ENCODE results near the gene NINL. TPM values are rescaled to one million over a fixed set of nuclear protein-coding genes. Genes with fewer than 3 reads are reported as not detected.
"Not testable (repeated sequence)": the region's sequence is repeated elsewhere in the genome, so short reads cannot be mapped to it uniquely, and the experiment has no call there.

NINL gene
- total RNA-seq, 2 experiments from 2014 or later, result 2.1 to 2.2 TPM

DNA sequence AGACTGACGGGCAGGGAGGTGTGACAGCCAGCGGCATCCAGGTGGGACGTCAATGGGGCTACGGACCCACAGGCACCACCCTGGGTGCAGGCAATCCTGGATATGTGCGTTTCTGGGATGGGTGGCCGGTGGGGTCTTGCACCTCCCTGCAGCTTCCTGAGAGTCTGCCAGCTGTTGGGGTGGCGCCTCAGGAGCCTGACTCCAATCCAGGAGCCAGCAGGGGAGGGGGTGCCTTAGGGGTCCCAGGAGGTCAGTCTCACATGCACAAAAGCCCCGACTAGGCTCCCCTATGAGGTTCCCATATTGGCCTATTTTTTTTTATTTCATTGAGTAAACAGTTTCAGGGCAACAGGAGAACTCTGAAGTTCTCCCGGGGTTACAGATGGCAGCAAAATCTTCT is 104.5 kb downstream of the NINL start:
- H3K27me3 Mint-ChIP-seq (ENCODE audit: low read depth), result no peaks in the 10 kb centered on the region
- no peak for ATAC-seq
- H3K4me1 Mint-ChIP-seq (ENCODE audit: low read depth), result peaks cover 11% of the 10 kb centered on the region
- DNase-seq, result no peak
- ChIA-PET POLR2A (no interaction called here), CTCF (no interaction called here)
- no peak overlapping the region for H3K4me3 Mint-ChIP-seq
- H3K9me3 Mint-ChIP-seq (ENCODE audit: insufficient read depth), result no peaks in the 10 kb centered on the region
- H3K36me3 Mint-ChIP-seq (ENCODE audit: low read depth), result no peaks in the 10 kb centered on the region
- H3K27ac Mint-ChIP-seq, result no peak overlapping the region

DNA sequence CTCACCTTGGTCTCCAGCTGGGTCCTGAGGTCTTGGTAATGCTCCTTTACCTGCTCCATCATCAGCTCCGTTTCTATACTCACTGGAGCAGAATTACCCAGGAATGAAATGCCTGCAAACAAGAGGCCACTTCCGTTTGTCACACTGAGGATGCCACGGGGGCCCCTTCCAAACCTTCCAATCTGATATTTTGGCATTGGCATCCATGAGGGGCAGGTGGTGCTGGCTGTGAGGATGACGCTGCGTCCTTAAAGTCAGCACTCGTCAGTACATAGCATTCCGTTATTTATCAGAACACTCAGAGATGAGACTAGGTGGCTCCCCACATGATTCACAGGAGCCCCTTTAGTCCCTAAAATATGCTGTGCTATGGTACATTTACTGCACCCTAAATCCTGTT is 105.2 kb downstream of the NINL start:
- H3K4me3 Mint-ChIP-seq, result no peak overlapping the region

DNA sequence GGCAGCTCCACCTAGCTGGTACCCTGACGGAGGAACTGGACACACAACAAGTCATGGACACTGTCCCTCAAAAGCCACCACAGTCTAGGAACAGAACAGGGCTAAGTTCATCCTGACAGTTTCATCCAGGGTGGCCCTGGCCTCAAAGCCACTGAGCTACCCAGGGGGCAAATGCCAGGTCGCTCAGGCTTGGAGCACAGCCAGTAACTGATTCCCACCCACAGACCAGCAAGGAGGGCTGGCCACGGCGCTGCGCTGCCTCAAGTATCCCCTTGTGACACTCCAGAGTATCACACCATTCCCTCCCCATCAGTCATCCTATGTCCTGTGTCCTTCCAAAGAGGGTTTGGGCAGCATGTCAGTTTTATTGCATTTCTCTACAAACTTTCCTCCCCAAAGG is 105.7 kb downstream of the NINL start:
- Mint-ChIP-seq H3K9me3 (ENCODE audit: insufficient read depth) (no peaks in the 10 kb centered on the region), H3K27ac (no peak overlapping the region), H3K4me3 (no peak overlapping the region), H3K36me3 (ENCODE audit: low read depth) (no peaks in the 10 kb centered on the region), H3K4me1 (ENCODE audit: low read depth) (peaks cover 2% of the 10 kb centered on the region), H3K27me3 (ENCODE audit: low read depth) (no peaks in the 10 kb centered on the region)
- ChIA-PET POLR2A (no interaction called here), CTCF (interaction anchor here (1.1 kb wide), 1 partner anchor 9 kb away, joined by 3 read pairs; no protein-coding TSS in a partner anchor)
- ATAC-seq (no peak), DNase-seq (no peak)

More for the DNA sequence above, 105.2 kb downstream of the NINL start:
- ATAC-seq (no peak), DNase-seq (no peak)
- ChIA-PET POLR2A (no interaction called here), CTCF (interaction anchor here (1.1 kb wide), 1 partner anchor 10 kb away, joined by 3 read pairs; no protein-coding TSS in a partner anchor)
- Mint-ChIP-seq H3K36me3 (ENCODE audit: low read depth) (no peaks in the 10 kb centered on the region), H3K27me3 (ENCODE audit: low read depth) (no peaks in the 10 kb centered on the region), H3K9me3 (ENCODE audit: insufficient read depth) (no peaks in the 10 kb centered on the region), H3K4me1 (ENCODE audit: low read depth) (peaks cover 7% of the 10 kb centered on the region), H3K27ac (no peak overlapping the region)

DNA sequence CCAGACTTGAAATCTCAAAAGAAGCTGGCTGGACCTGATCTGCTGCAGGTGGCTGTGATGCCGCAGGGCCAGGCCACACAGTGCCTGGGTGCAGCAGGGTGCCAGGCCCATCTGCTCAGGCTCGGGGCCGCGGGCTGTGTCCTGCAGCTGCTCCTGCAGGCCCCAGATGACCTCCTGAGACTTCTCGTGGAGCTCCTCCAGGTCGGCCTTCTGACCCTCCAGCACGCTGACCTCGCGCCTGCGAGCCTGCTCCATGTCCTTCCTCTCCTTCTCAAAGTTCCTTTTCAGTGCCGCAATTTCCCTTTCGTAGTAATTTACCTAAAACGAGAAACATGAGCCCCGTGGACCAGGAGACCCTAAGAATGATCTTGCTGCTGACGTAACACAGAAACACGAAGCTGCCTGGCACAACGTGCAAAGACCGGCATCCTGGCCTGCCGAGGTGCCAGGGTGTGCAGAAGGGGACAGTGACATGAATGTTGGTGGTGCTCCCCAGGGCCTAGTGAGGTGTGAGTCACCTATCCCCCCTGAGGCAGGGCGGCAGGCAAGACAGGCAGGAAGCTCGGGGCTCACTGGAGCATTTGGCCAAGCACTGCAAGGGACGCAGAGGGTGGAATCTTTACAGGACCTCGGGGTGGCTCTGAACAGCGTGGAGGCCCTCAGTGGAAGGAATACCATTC is 106.3 kb downstream of the NINL start:
- no peaks in the 10 kb centered on the region for H3K27me3 Mint-ChIP-seq (ENCODE audit: low read depth)
- POLR2A ChIA-PET, result no interaction called here
- no peaks in the 10 kb centered on the region for H3K36me3 Mint-ChIP-seq (ENCODE audit: low read depth)
- no peak overlapping the region for H3K4me3 Mint-ChIP-seq
- ATAC-seq (no peak), DNase-seq (no peak)
- no peaks in the 10 kb centered on the region for H3K4me1 Mint-ChIP-seq (ENCODE audit: low read depth)
- H3K27ac Mint-ChIP-seq, result no peak overlapping the region
- CTCF ChIA-PET, result interaction anchor here (1.1 kb wide), 1 partner anchor 8 kb away, joined by 3 read pairs; no protein-coding TSS in a partner anchor
- no peaks in the 10 kb centered on the region for H3K9me3 Mint-ChIP-seq (ENCODE audit: insufficient read depth)

DNA sequence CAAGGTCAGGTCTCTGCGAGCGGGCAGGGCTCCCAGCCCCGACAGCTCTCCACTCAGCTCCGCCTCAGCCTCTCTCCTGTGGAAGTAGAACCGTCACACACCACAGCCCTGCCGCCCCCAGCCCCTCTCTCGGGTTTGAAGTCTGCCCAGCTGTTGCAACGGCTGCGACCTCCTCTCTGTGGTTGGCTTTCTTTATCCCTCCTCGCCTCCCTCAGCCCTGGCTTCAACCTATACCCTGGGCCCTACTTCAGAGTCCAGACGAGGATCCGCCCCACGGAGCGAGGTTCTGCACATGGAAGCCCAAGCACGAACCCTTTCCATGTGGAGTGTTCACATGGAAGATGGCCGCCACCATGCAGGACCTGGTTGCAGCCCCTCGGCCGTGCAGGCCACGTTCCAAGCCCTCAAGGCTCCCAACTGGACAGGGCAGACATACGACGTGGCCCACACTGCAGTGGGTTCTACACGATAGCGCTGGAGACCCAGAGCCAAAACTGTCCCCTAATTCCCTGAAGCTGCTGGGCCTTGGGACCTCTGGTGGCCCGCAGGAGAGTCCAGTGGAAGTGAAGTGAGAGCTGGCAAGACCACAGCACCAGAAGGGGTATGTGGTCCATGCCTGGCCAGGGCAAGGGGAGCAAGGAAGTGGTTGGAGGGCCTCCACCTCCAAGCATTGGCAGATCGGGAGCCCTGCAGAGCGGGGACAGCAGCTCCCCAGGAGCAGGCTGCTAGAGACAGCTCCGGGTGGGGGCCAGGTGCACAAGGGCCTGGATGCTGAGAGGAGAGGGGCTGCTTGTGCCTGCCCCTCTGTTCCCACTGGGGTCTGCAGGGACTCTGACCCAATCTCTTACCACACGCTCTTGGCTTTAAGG is 108.1 kb downstream of the NINL start:
- H3K27me3 Mint-ChIP-seq (ENCODE audit: low read depth), result no peaks in the 10 kb centered on the region
- ChIA-PET POLR2A (no interaction called here), CTCF (no interaction called here)
- no peaks in the 10 kb centered on the region for H3K9me3 Mint-ChIP-seq (ENCODE audit: insufficient read depth)
- no peak for ATAC-seq
- H3K4me1 Mint-ChIP-seq (ENCODE audit: low read depth), result no peaks in the 10 kb centered on the region
- H3K36me3 Mint-ChIP-seq (ENCODE audit: low read depth), result no peaks in the 10 kb centered on the region
- no peak for DNase-seq
- H3K4me3 Mint-ChIP-seq, result no peak overlapping the region
- H3K27ac Mint-ChIP-seq, result no peak overlapping the region

DNA sequence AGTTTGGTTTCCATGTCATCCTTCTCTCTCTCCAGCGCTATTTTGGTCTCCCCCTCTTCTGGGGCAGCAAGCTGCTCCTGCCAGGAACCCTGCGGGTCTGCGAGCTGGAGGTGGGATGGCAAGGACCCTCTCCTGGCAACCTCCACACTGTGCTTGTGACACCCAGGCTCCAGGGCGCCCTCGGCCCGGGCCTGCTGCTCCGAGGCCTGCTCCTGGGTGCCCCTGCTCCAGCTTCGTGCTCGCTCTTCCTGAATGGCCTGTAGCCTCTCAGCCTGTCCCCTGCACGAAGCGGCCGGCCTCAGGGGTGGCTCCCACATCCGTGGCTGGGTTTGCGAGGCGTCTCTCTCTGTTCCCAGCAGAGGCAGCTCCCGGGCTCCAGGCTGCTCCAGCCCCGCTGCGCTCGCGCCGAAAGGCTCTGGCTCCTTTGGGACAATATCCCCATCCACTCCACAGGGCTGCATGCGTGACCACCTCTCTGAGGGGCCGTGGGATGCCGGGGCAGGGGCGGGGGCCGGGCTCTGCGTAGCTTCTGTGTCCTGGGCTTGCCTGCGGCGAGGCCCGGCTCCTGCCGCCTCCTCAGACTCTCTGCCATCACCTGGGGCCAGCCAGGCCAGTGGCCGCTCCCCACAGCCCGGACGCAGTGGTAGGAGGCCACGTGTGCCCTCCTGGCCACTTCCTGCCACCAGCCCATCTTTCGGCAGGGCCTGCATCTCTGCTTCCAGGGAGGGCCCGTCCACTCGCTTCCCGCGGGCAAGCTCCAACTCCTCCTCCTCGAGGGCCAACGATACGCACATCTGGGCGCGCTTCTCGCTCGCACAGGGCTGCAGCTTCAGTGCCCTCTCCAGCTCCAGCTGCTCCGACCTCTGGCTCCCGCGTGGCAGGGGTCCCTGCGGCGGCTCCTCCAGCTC is 109.0 kb downstream of the NINL start:
- Mint-ChIP-seq H3K27me3 (ENCODE audit: low read depth) (no peaks in the 10 kb centered on the region), H3K27ac (no peak overlapping the region), H3K4me3 (no peak overlapping the region), H3K4me1 (ENCODE audit: low read depth) (no peaks in the 10 kb centered on the region), H3K9me3 (ENCODE audit: insufficient read depth) (no peaks in the 10 kb centered on the region), H3K36me3 (ENCODE audit: low read depth) (no peaks in the 10 kb centered on the region)
- DNase-seq, result no peak
- CTCF ChIA-PET, result no interaction called here
- POLR2A ChIA-PET, result no interaction called here
- ATAC-seq, result no peak

DNA sequence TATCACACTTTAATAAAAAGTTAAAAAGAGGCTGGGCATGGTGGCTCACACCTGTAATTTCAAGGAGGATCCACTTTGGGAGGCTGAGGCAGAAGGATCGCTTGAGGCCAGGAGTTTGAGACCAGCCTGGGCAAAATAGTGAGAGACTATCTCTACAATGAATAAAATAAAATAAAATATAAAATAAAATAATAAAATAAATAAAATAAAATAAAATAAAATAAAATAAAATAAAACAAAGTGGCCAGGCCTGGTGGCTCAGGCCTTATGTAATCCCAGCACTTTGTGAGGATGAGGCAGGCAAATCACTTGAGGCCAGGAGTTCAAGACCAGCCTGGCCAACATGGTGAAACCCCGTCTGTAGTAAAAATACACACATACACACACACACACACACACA is 112.0 kb downstream of the NINL start:
- H3K27me3 Mint-ChIP-seq (ENCODE audit: low read depth); H3K4me3 Mint-ChIP-seq; POLR2A ChIA-PET; H3K27ac Mint-ChIP-seq; H3K9me3 Mint-ChIP-seq (ENCODE audit: insufficient read depth); DNase-seq; ATAC-seq; H3K4me1 Mint-ChIP-seq (ENCODE audit: low read depth); CTCF ChIA-PET; H3K36me3 Mint-ChIP-seq (ENCODE audit: low read depth): not testable (repeated sequence)

DNA sequence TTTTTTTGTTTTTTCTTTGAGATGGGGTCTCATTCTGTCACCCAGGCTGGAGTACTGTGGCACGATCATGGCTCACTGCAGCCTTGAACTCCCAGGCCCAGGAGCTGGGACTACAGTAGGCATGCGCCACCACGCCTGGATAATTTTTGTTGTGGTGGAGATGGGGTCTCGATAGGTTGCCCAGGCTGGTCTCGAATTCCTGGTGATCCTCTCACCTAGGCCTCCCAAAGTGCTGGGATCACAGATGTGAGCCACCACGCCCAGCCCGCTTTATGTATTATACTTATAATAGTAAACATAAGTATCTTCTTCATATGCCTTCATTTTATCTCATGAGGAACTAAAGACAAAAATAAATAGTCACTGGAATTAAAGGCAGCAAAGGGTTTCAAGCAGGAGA is 114.3 kb downstream of the NINL start:
- no peak for ATAC-seq
- Mint-ChIP-seq H3K27me3 (ENCODE audit: low read depth) (no peaks in the 10 kb centered on the region), H3K4me3 (no peak overlapping the region), H3K9me3 (ENCODE audit: insufficient read depth) (no peaks in the 10 kb centered on the region), H3K27ac (no peak overlapping the region), H3K36me3 (ENCODE audit: low read depth) (no peaks in the 10 kb centered on the region), H3K4me1 (ENCODE audit: low read depth) (peaks cover 11% of the 10 kb centered on the region)
- ChIA-PET POLR2A (no interaction called here), CTCF (interaction anchor here (1.0 to 1.2 kb wide), 2 partner anchors 9 to 152 kb away, joined by 3 read pairs; no protein-coding TSS in a partner anchor)
- DNase-seq, result no peak

DNA sequence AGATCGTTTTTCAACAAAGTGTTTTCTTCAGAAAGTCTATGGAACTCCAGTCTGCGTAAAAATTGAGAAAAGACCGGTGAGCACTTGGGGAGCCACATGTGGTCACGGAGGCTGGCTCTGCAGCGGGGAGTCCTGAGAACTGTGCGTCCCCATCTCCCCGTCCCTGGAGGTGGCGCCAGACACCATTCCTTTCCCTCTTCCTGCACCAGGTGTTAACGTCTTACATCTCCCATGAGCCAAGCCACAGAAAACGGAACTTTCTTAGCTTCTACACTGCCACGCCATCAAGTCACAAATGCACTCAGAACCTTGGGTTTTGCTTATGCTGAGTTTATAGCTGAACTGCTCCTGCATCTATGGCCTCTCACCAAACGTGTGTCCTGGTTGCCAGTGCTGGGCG is 115.3 kb downstream of the NINL start:
- Mint-ChIP-seq H3K4me3 (no peak overlapping the region), H3K27me3 (ENCODE audit: low read depth) (no peaks in the 10 kb centered on the region), H3K4me1 (ENCODE audit: low read depth) (peaks cover 11% of the 10 kb centered on the region), H3K9me3 (ENCODE audit: insufficient read depth) (no peaks in the 10 kb centered on the region), H3K27ac (no peak overlapping the region), H3K36me3 (ENCODE audit: low read depth) (no peaks in the 10 kb centered on the region)
- POLR2A ChIA-PET, result no interaction called here
- CTCF ChIA-PET, result interaction anchor here (0.8 to 1.2 kb wide), 3 partner anchors 10 to 153 kb away, joined by 3 read pairs; no protein-coding TSS in a partner anchor
- DNase-seq, result peak; percentile 57
- peak; percentile 70 for ATAC-seq

DNA sequence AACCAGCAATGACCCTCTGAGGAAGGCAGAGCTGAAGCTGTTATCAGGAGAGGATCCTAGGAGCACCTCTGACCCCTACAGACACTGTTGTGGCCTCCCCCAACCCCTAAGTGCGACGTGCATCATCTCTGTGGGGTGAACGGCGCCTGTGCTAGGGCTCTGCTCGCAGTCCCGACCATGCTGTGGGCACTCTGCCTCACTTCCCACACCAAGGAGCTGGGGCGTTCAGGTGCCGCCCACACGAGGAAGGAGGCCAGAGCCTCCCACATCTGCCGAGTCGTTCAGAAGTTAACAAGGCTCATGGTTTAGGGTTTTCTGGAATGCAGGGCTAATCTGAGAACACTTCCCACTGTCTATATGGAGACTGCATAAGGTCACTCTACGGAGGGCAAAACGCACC is 115.8 kb downstream of the NINL start:
- CTCF ChIA-PET, result no interaction called here

DNA sequence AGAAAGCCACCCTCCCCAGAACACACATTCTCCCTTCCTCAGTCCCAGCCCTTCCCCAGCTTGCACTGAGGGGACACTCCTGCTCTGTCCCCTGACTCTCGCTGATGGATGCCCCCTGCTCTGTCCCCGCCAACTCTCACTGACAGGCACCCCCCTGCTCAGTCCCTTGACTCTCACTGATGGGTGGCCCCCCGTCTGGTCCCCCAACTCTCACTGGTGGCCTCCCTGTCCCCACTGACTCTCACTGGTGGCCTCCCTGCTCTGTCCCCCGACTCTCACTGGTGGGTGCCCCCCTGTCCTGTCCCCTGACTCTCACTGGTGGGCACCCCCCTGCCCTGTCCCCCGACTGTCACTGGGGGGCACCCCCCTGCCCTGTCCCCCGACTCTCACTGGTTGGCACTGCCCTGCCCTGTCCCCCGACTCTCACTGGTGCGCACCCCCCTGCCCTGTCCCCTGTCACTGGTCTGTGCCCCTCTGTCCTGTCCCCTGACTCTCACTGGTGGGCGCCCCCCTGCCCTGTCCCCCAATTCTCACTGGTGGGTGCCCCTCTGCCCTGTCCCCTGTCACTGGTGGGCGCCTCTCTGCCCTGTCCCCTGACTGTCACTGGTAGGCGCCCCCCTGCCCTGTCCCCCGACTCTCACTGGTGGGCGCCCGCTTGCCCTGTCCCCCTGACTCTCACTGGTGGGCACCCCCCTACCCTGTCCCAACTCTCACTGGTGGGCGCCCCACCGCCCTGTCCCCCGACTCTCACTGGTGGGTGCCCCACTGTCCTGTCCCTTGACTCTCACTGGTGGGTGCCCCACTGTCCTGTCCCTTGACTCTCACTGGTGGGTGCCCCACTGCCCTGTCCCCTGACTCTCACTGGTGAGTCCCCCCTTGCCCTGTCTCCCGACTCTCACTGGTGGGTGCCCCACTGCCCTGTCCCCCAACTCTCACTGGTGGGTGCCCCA is 116.9 kb downstream of the NINL start:
- DNase-seq (no peak), ATAC-seq (no peak)
- H3K27ac Mint-ChIP-seq, result no peak overlapping the region
- no peak overlapping the region for H3K4me3 Mint-ChIP-seq
- H3K9me3 Mint-ChIP-seq (ENCODE audit: insufficient read depth), result no peaks in the 10 kb centered on the region
- no peaks in the 10 kb centered on the region for H3K27me3 Mint-ChIP-seq (ENCODE audit: low read depth)
- ChIA-PET CTCF (no interaction called here), POLR2A (no interaction called here)
- H3K36me3 Mint-ChIP-seq (ENCODE audit: low read depth), result no peaks in the 10 kb centered on the region
- peaks cover 11% of the 10 kb centered on the region for H3K4me1 Mint-ChIP-seq (ENCODE audit: low read depth)

More for the DNA sequence above, 115.8 kb downstream of the NINL start:
- Mint-ChIP-seq H3K27ac (no peak overlapping the region), H3K4me3 (no peak overlapping the region), H3K4me1 (ENCODE audit: low read depth) (peaks cover 11% of the 10 kb centered on the region), H3K27me3 (ENCODE audit: low read depth) (no peaks in the 10 kb centered on the region), H3K9me3 (ENCODE audit: insufficient read depth) (no peaks in the 10 kb centered on the region), H3K36me3 (ENCODE audit: low read depth) (no peaks in the 10 kb centered on the region)
- ATAC-seq (no peak), DNase-seq (no peak)
- POLR2A ChIA-PET, result no interaction called here
